Fibroblast of peridontal ligament (primary cell): ENCODE data around the gene CAGE1.

Source experiments
- DNase-seq: peaks from one replicate; pipeline ENCODE4 v3.0.0-alpha.2; 2010; ENCODE audit errors: extremely low read depth

Gene CAGE1

GRCh38 chr6:7389451-7390225 lies at the start of gene CAGE1, which contains the start of gene RIOK1:
Gene CAGE1, minus strand, starts transcription at chr6:7389742. Its CDS starts 2,569 bp downstream, at chr6:7387173.
Gene RIOK1, plus strand, starts transcription at chr6:7389808. Its CDS starts 195 bp downstream, at chr6:7390003.
- peak; percentile 90 for DNase-seq

GRCh38 chr6:7439228-7439627 lies 49.7 kb upstream of the CAGE1 start:
- DNase-seq = no peak

- DNase-seq = no peak
These were observed 48.5 kb upstream of the CAGE1 start for GRCh38 chr6:7438011-7438410.

- no peak for DNase-seq
These were observed 45.1 kb upstream of the CAGE1 start for GRCh38 chr6:7434672-7435071.

- peak; percentile 30 for DNase-seq
These were observed 43.6 kb upstream of the CAGE1 start for GRCh38 chr6:7433121-7433617.

GRCh38 chr6:7432391-7433120 lies 43.0 kb upstream of the CAGE1 start:
- DNase-seq = no peak

- peak; percentile 68 for DNase-seq
These were observed 42.3 kb upstream of the CAGE1 start for GRCh38 chr6:7431674-7432390.

- DNase-seq = no peak
These were observed 41.8 kb upstream of the CAGE1 start for GRCh38 chr6:7431313-7431673.

- no peak for DNase-seq
These were observed 37.1 kb upstream of the CAGE1 start for GRCh38 chr6:7426447-7427169.

GRCh38 chr6:7425808-7426190 lies 36.3 kb upstream of the CAGE1 start:
- no peak for DNase-seq

GRCh38 chr6:7424967-7425807 lies 35.6 kb upstream of the CAGE1 start:
- DNase-seq = peak; percentile 75

- no peak for DNase-seq
These were observed 34.5 kb upstream of the CAGE1 start for GRCh38 chr6:7424058-7424457.

- no peak for DNase-seq
These were observed 31.5 kb upstream of the CAGE1 start for GRCh38 chr6:7421066-7421465.

- peak; percentile 44 for DNase-seq
These were observed 29.5 kb upstream of the CAGE1 start for GRCh38 chr6:7419065-7419464.

- DNase-seq = no peak
These were observed 28.8 kb upstream of the CAGE1 start for GRCh38 chr6:7418238-7418905.

- DNase-seq = no peak
These were observed 28.1 kb upstream of the CAGE1 start for GRCh38 chr6:7417684-7418083.

GRCh38 chr6:7414811-7415210 lies 25.3 kb upstream of the CAGE1 start:
- peak; percentile 44 for DNase-seq

- DNase-seq = no peak
These were observed 23.7 kb upstream of the CAGE1 start for GRCh38 chr6:7413151-7413823.

- DNase-seq = no peak
These were observed 21.8 kb upstream of the CAGE1 start for GRCh38 chr6:7411328-7411727.

GRCh38 chr6:7410851-7411250 lies 21.3 kb upstream of the CAGE1 start:
- DNase-seq = no peak
